GM18520 (cell line): ENCODE results near the gene C21orf58.

Experiments used
- ATAC-seq: cut with Tn5 transposase; IDR thresholded peaks from one replicate; pipeline ENCODE4 v1.9.1; 2021; ENCODE audit not compliant: unreplicated experiment

Gene C21orf58

GRCh38 chr21:46354046-46354445, 30.4 kb upstream of the C21orf58 start:
- no peak for ATAC-seq

GRCh38 chr21:46352913-46353312, 29.2 kb upstream of the C21orf58 start:
- no peak for ATAC-seq

GRCh38 chr21:46352164-46352515, 28.5 kb upstream of the C21orf58 start:
- ATAC-seq = no peak

GRCh38 chr21:46351476-46352163, 27.9 kb upstream of the C21orf58 start:
- ATAC-seq = no peak

GRCh38 chr21:46350981-46351380, 27.3 kb upstream of the C21orf58 start:
- no peak for ATAC-seq

GRCh38 chr21:46350571-46350970, 26.9 kb upstream of the C21orf58 start:
- no peak for ATAC-seq

GRCh38 chr21:46349134-46349760, 25.6 kb upstream of the C21orf58 start:
- ATAC-seq = no peak

GRCh38 chr21:46347791-46348381, 24.2 kb upstream of the C21orf58 start:
- no peak for ATAC-seq

GRCh38 chr21:46347203-46347550, 23.5 kb upstream of the C21orf58 start:
- no peak for ATAC-seq

GRCh38 chr21:46346296-46347202, 22.9 kb upstream of the C21orf58 start:
- ATAC-seq = no peak

- ATAC-seq = no peak
Measured at GRCh38 chr21:46345861-46346260, 22.2 kb upstream of the C21orf58 start.

- ATAC-seq = no peak
Measured at GRCh38 chr21:46344219-46344915, 20.7 kb upstream of the C21orf58 start.

GRCh38 chr21:46340998-46341397, 17.3 kb upstream of the C21orf58 start:
- ATAC-seq = no peak

GRCh38 chr21:46336603-46337002, 12.9 kb upstream of the C21orf58 start:
- no peak for ATAC-seq

GRCh38 chr21:46334351-46335140, 10.9 kb upstream of the C21orf58 start:
- ATAC-seq = no peak

GRCh38 chr21:46329796-46330195, 6.1 kb upstream of the C21orf58 start:
- ATAC-seq = no peak

- ATAC-seq = no peak
Measured at GRCh38 chr21:46328151-46328550, 4.5 kb upstream of the C21orf58 start.

GRCh38 chr21:46327711-46328110, 4.0 kb upstream of the C21orf58 start:
- ATAC-seq = no peak

GRCh38 chr21:46326110-46326703, 2.5 kb upstream of the C21orf58 start:
- no peak for ATAC-seq
